ENCODE measurements around the gene ZZZ3.
A peak's percentile ranks its signal among the peaks of the same experiment; 100 is the strongest.
"Not testable (repeated sequence)": the region's sequence is repeated elsewhere in the genome, so short reads cannot be mapped to it uniquely, and the experiment has no call there.

Gene ZZZ3

DNA sequence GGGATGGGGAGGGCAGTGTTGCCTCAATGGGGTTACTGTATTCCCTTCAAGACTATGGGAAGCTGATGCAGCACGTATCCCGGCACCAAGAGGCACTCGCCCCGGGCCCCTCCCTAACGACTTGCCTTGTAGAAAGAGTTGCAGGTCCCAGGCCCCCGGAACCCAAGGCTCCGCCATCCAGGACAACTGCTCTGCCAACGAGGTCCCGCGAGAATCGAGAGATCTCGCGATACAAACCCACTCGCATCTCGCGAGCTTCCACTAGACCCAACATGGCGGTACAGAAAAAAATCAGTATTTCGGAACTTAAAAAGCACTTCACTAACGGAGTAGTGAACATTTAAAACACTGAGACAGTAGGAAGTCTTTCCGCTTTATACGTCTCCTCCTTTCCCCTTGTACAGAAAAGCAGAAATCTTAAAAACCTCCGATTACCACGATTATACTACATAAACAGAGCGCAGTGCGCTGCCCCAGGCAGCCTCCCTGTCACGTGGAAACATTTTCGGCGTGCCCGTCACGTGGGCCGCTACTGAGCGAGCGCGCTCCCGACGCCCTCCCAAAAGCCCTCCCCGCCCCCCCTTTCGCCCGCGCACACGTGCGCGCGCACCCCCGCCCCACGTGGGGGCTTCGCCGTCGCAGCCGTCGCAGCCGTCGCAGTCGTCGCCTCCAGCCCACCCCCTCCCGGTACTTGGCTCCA, at the start of gene ZZZ3:
TSS of gene ZZZ3 (minus strand) at position 199 of the 700 bp plus-strand sequence. CDS start 49,304 bp downstream, outside the sequence.
- DNase-seq (ENCODE audit: low read depth in 2 of 2), result peak; percentile 81 to 84

DNA sequence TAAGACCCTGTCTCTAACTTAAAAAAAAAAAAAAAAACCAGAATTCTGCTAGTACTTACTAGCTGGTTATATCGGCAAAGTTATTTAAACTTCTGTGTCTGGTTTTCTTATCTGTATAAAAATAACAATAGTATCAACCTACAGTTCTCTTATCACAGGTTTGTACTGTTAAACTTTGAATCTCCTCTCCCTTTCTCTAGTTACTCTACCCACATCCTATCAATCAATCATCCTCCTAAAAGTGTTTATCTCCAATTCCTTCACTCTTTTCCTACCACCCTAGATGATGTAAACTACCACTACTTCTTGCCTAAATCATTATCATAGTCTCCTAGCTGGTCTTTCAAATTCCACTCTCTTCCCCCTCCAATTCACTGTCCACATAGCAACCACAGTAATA, 49.6 kb upstream of the ZZZ3 start:
- no peak for DNase-seq (ENCODE audit: low read depth in 2 of 2)

DNA sequence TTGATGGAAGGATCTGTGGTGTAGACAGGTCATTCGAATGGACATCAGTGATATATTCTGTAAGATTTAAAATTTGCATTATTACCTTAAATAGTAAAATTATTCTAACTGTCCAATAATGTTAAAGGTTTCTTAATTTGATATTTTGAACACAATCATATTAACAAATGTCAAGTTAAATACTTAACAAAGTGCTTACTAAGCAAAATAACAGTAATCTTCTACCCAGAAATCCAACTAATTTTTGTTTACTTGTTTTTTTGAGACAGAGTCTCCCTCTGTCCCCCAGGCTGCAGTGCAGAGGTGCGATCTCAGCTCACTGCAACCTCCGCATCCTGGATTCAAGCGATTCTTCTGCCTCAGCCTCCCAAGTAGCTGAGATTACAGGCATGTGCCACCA, 43.2 kb upstream of the ZZZ3 start:
- no peak for DNase-seq (ENCODE audit: low read depth in 2 of 2)

DNA sequence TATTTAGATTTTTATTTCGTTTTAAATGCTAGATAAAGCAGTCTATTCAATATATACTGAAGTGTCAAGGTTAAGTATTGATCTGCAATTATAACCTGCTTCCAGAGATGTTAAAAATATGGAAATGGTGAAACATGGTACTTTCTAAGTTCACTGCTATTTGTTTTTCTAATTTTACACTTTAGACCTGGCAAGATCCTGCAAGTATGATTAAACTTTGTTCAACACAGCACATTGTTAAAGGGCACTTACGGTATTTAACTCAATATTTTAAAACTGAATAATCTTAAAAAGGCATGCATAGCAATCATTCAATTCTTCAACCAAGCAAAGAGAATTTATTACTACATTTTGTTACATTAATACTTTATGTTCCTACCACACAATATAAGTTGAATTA, 35.7 kb upstream of the ZZZ3 start:
- DNase-seq (ENCODE audit: low read depth in 2 of 2), result no peak

DNA sequence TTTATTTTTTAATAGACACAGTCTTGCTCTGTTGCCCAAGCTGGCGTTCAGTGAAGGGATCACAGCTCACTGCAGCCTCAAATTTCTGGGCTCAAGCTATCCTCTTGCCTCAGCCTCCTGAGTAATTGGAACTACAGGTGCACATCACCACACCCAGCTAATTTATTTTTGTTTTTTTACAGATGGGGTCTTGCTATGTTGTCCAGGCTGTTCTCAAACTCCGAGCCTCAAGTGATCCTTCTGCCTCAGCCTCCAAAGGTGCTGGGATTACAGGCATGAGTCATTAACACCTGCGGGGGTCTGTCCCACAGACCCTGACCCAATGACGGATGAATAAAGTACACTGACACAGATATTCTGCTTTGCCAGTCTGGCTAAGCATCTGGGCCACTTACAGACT, 33.6 kb upstream of the ZZZ3 start:
- no peak for DNase-seq (ENCODE audit: low read depth in 2 of 2)

DNA sequence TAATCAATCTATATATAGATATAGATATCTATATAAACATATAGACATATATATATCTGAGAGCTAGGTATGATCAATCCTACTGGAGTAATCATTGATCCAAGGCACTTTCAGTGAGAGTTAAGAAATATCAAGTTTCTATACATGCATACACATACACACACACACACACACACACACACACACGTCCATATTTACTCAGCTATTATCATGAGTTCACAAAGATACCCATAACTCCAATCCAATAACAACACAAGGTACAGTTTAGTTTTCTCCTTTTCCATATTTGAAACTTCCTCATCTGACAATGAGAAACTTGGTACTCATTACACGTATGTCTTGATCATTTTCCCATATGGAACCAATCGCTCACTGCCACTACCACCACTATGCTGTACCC, 27.3 kb upstream of the ZZZ3 start:
- no peak for DNase-seq (ENCODE audit: low read depth in 2 of 2)

DNA sequence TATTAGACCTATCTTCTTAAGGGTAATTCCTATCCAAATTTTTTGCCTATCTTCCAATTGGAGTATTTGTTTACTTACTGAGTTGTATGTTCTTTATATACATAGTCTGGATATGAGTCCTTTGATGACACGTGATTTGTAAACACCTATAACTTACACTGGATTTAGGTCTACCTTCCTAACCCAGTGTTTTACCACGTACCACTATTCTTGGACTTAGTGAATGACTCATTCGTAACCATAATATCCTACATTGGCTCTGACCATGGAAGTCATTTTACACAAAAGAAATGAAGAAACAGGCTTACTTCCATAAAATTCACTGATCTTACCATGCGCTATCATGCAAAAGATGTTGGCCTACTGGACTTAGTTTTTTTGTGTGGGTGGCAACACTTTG, 23.9 kb upstream of the ZZZ3 start:
- DNase-seq (ENCODE audit: low read depth in 2 of 2), result no peak

DNA sequence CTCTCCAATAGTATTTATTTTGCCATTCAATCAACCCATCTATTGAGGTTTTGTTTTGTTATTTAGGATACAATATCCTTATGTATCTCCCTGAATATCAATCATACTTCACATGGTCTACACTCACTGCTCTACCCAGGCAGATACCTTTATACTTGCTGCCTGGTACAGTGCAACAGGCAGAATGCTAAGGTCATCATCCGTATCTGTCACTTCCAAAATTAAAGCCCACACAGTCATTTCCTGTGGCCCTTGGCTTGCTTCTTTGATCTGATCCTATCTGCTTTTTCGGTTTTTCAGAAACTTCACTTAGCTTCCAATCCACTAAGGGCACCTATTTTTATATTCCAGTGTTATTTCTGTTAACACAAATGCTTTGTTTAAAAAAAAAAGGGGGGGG, 22.3 kb upstream of the ZZZ3 start:
- DNase-seq (ENCODE audit: low read depth in 2 of 2), result no peak

DNA sequence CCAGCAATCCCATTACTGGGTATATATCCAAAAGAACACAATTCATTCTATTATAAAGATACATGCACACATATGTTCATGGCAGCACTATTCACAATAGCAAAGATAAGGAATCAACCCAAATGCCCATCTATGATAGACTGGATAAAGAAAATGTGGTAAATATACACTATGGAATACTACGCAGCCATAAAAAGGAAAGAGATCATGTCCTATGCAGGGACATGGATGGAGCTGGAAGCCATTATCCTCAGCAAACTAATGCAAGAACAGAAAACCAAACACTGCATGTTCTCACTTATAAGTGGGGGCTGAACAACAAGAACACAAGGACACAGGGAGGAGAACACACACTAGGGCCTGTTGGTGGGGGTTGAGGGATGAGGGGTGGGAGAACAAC, 17.2 kb upstream of the ZZZ3 start:
- DNase-seq (ENCODE audit: low read depth in 2 of 2), result not testable (repeated sequence)

DNA sequence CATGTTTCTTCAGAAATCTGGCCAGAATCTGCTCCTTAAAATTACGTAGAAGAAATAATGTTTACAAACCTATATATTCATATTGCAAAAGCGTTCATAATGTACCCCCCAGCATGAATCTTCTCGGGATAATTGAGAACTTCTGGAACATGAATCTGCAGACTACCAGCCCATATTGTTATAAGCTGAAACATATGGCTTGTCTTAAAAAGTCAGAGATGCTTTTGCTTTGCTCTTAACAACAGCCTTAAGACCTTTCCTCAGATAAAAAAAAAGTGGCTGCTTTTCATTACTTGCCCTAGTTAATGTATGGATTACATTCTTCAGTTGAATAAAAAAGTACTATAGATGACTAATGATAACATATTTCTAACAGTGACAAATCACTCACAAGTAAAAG, 15.0 kb upstream of the ZZZ3 start:
- no peak for DNase-seq (ENCODE audit: low read depth in 2 of 2)

DNA sequence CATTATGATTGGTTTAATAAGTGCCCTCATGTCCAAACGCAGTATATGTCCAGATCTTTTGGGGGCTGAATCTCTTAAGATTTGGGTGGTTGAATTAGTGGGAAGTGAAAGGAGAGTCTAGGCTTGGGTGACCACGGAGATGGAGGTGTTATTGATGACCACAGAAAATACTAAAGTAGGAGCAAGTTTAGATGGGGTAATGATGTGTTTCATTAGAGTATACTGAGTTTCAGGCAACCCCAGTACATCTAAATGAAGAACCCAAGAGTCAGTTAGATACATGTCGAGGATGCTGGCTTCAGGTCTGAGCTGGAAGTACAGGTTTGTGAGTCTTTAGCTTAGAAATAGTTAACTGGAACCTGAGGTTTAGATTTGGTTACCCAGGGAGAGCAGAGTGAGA, 6.5 kb upstream of the ZZZ3 start:
- no peak for DNase-seq (ENCODE audit: low read depth in 2 of 2)

DNA sequence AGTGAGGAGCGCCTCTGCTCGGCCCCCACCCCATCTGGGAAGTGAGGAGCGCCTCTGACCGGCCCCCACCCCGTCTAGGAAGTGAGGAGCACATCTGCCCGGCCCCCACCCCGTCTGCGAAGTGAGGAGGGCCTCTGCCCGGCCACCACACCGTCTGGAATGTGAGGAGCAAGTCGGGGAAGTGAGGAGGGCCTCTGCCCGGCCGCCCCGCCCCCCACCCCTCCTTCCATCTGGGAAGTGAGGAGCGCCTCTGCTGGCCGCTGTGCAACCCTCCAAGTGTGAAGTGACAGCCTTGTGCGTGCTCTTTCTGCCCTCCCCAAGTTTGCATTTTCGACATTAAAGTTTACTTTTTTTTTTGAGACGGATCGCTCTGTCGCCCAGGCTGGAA, 5.1 kb upstream of the ZZZ3 start:
- no peak for DNase-seq (ENCODE audit: low read depth in 2 of 2)

DNA sequence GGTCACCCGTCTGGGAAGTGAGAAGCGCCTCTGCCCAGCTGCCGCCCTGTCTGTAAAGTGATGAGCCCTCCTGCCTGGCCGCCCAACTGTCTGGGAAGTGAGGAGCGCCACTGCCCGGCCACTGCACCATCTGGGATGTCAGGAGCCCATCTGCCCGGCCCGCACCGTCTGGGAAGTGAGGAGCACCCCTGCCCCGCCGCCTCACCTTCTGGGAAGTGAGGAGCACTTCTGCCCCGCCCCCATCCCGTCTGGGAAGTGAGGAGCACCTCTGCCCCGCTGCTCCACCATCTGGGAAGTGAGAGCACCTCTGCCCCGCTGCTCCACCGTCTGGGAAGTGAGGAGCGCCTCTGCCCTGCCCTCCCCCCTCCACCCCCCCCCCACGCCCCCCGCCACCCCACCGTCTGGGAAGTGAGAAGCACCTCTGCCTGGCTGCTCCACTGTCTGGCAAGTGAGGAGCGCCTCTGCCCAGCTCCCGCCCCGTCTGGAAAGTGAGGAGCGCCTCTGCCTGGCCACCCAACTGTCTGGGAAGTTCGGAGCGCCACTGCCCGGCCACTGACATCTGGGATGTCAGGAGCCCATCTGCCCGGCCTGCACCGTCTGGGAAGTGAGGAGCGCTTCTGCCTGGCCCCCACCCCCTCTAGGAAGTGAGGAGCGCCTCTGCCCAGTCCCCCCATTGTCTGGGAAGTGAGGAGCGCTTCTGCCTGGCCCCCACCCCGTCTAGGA, 4.5 kb upstream of the ZZZ3 start:
- no peak for DNase-seq (ENCODE audit: low read depth in 2 of 2)

DNA sequence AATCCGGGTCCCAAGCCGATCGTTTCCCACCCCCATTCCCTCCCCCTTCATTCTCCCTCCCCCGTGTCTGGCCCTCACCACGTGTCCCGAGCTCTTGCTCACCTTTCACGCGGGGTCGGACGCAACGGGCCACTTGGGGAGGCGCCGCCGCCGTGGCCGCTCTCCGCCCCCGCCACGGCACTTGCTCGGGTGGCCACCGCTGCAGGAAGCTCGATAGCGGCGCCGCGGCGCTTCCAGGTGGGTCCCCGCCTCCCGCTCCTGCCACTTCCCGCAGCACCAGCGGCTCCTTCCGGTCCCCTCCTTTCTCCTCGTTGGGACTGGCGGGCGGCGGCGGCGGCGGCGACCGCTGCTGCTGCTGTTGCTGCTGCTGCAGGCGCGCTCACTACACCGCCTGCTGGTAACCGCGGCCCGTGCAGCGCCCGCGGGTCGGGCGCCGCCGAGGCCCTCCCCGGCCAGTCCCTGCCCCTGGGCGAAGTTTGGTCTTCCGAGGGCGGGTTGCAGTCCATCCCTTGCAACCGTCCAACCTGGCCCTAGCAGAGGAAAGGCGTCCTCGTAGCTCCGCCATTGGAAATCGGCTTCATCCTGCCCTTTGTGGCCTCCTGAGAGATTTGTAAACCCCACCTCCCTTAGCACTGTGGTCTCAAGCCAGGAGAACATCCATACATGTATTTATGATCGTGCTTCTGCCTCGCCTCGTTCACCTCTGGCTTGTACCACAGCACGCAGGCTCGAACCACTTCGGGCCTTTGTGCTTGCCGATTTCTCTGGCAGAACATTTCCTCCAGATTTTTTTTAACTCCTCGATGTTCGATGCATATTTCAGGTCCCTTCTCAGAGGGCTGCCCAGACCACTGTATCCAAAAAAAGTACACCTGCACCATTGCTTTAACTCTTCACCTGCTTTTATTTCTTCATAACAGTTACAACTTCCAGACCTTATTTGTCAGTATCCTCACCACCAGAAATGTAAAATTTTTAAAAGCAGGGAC, 996 bp upstream of the ZZZ3 start:
- DNase-seq (ENCODE audit: low read depth in 2 of 2), result peak; percentile 78 to 87

DNA sequence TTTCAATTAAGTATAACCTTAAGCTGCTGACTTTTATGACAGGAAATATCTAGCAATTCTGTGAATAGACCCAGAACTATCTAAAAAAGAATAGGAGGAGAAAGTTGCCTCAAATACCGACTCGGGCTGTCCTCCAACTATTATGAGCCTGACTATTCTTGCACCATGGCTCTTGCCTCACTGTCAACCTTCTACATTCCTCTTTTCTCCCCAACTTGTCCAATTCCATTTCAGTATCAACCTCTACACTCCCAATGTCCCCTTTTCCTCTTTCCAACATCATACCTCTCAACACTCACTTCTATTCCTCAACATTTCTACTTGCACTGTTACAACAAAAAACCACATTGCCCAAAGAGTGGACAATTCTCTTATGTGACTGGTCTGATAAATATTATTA, 2.3 kb downstream of the ZZZ3 start:
- no peak for DNase-seq (ENCODE audit: low read depth in 2 of 2)

DNA sequence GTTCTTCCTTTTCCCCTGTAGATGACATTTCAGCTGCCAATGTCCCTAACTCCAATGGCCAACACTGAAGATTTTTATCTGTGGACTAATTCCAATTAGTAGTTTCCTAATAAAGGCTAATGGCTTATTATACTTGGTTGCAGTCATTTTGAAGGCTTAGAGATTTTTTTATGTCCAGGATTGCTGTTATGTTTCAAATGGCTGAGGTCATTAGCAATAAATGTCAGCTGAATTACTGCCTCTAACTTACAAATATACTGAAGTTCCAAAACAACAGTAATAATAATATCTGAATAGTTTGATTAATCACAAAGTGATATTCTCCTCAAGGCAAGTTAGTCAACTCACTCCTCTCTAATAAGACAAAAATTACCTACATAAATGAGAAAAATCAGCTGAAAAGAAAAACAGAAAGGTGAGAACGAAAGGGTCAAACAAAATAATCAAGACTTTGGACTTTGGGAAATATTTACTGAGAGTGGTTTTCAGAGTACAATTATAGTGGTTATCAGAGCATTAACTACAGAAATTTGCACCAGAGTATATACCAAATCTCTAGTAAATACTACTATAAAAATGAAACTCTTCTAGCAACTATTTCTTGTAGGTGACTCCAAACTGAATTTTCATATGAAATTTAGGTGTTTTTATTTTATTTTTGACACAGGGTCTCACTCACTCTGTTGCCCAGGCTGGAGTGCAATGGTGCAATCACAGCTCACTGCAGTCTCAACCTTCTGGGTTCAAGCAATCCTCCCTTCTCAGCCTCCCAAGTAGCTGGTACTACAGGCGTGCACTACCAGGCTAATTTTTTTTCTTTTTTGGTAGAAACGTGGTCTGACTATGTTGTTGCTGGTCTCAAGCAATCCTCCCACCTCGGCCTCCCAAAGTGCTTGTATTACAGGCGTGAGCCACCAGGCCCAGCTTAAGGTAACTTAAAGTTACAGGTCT, 3.5 kb downstream of the ZZZ3 start:
- DNase-seq (ENCODE audit: low read depth in 2 of 2), result no peak

DNA sequence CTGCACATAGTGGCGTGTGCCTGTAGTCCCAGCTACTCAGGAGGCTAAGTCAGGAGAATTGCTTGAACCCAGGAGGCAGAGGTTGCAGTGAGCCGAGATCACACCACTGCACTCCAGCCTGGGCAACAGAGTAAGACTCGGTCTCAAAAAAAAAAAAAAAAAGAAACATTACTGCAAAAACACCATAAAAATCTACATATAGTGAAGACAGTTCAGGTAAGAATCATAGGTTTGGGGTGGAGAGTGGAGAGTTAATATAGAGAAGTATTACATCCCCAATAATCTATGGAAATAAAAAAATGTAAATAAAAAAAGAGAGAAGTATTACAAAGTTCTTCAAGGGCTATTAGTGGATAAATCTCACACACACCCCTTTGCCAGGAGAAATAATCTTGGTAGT, 7.7 kb downstream of the ZZZ3 start:
- DNase-seq (ENCODE audit: low read depth in 2 of 2), result not testable (repeated sequence)

DNA sequence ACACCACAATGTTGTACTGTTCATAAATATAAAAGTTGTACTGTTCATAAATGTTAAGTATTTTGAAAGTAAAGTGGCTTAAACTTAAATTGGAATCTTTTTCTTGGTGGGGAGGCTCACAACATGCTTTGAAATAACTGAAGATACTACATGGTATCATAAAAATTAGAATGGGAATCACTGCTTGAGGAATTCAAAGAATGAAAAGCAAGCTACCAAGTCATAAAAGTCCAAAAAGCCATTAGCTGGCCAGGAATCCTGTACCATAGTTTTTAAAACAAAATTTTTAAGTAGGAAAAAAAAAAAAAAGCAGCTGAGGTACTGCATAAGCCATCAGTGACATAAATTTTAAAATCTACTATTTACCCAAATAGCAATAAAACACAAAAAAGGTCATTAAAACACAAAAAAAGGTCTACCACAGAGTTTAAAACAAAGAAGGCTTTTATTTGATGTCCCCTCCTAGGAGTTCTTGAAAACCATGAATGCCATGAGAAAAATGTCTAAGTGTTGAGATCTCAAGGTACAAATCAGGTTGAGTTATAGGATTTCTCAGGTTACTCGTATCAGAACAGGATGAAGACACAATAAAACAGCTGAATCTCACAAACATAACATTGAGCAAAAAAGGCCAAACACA, 8.6 kb downstream of the ZZZ3 start:
- no peak for DNase-seq (ENCODE audit: low read depth in 2 of 2)

DNA sequence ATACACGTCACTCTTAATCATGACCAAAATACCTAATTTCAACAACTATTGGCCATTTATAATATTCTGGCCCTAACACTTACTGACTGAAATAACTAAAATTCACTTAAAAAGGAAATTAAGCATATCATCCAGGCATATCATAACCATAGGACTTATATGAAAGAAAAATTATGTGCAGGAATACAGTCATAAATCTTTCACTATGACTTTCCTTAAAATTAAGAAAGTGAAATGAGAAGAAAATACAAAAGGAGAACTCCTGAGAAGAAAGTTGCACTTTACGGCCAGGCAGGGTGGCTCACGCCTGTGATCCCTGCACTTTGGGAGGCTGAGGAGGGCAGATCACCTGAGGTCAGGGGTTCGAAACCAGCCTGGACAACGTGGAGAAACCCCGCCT, 9.4 kb downstream of the ZZZ3 start:
- no peak for DNase-seq (ENCODE audit: low read depth in 2 of 2)

DNA sequence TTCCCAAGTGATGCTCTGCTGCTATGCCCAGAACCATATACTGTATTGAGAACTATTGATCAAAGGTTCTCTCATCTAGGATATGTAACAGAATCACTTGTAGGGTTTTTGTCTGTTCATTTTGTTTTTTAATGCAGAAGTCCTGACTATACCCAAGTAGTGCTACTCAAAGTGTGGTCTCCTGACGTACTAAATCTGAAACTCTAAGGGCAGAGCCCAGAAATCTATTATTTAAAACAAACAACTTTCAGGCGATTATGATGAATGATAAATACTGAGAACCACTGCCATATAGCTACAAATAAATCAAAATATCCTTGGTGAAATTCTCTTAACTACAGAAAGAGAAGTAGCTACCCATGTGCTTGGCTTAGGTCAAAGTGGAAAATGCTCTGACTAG, 10.1 kb downstream of the ZZZ3 start:
- no peak for DNase-seq (ENCODE audit: low read depth in 2 of 2)

DNA sequence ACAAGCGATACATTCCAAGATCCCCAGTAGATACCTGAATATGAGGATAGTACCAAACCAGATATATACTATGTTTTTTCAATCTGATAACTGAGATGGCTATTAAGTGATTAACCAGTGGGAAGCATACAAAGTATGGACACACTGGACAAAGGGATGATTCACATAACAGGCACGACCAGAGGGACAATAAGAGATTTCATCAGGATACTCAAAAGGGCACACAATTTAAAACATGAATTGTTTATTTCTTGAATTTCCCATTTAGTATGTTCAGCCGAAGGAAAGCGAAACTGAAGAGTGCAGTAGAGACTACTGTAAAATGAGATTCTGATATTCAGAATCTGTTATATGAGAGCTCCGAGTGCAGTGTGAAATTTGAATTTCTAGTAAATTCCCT, 10.6 kb downstream of the ZZZ3 start:
- no peak for DNase-seq (ENCODE audit: low read depth in 2 of 2)
